Measurements from ENCODE around the gene SAMM50.
A peak's percentile ranks its signal among the peaks of the same experiment; 100 is the strongest.
"Not testable (repeated sequence)": the region's sequence is repeated elsewhere in the genome, so short reads cannot be mapped to it uniquely, and the experiment has no call there.

SAMM50 gene

GRCh38 chr22:44001521-44001920, 46.3 kb downstream of the SAMM50 start:
- no peak for DNase-seq (ENCODE audit: low spot score)

GRCh38 chr22:44002324-44002723, 47.1 kb downstream of the SAMM50 start:
- DNase-seq (ENCODE audit: low spot score): no peak

- no peak for DNase-seq (ENCODE audit: low spot score)
Measured at GRCh38 chr22:44002997-44003396, 47.8 kb downstream of the SAMM50 start.

GRCh38 chr22:44003405-44004103, 48.3 kb downstream of the SAMM50 start:
- no peak for DNase-seq (ENCODE audit: low spot score)

- no peak for DNase-seq (ENCODE audit: low spot score)
Measured at GRCh38 chr22:44004104-44004460, 48.8 kb downstream of the SAMM50 start.

- no peak for DNase-seq (ENCODE audit: low spot score)
Measured at GRCh38 chr22:44005524-44005923, 50.3 kb downstream of the SAMM50 start.

GRCh38 chr22:44012162-44012561, 56.9 kb downstream of the SAMM50 start:
- no peak for DNase-seq (ENCODE audit: low spot score)

GRCh38 chr22:44012591-44012990, 57.3 kb downstream of the SAMM50 start:
- DNase-seq (ENCODE audit: low spot score): no peak

- no peak for DNase-seq (ENCODE audit: low spot score)
Measured at GRCh38 chr22:44014241-44014640, 59.0 kb downstream of the SAMM50 start.

- DNase-seq (ENCODE audit: low spot score): not testable (repeated sequence)
Measured at GRCh38 chr22:44016586-44016985, 61.3 kb downstream of the SAMM50 start.

- no peak for DNase-seq (ENCODE audit: low spot score)
Measured at GRCh38 chr22:44018594-44018993, 63.4 kb downstream of the SAMM50 start.

GRCh38 chr22:44019416-44019815, 64.2 kb downstream of the SAMM50 start:
- DNase-seq (ENCODE audit: low spot score): no peak

GRCh38 chr22:44019846-44020245, 64.6 kb downstream of the SAMM50 start:
- no peak for DNase-seq (ENCODE audit: low spot score)

- no peak for DNase-seq (ENCODE audit: low spot score)
Measured at GRCh38 chr22:44020981-44021380, 65.7 kb downstream of the SAMM50 start.

GRCh38 chr22:44023404-44024287, 68.4 kb downstream of the SAMM50 start:
- peak; percentile 65 for DNase-seq (ENCODE audit: low spot score)

GRCh38 chr22:44024288-44024921, 69.2 kb downstream of the SAMM50 start, which contains the start of gene PARVB:
Gene PARVB, plus strand, starts transcription at chr22:44024302. Its CDS starts 38 bp downstream, at chr22:44024340.
- DNase-seq (ENCODE audit: low spot score): peak; percentile 50

- no peak for DNase-seq (ENCODE audit: low spot score)
Measured at GRCh38 chr22:44025171-44026065, 70.2 kb downstream of the SAMM50 start.

GRCh38 chr22:44026066-44026629, 70.9 kb downstream of the SAMM50 start:
- DNase-seq (ENCODE audit: low spot score): no peak

- DNase-seq (ENCODE audit: low spot score): peak; percentile 66
Measured at GRCh38 chr22:44026630-44027511, 71.6 kb downstream of the SAMM50 start.

GRCh38 chr22:44028091-44028490, 72.8 kb downstream of the SAMM50 start:
- no peak for DNase-seq (ENCODE audit: low spot score)

Data from hepatic stellate cell (primary cell).